Astrocyte of the cerebellum (primary cell): ENCODE data around the gene WBP11.

Experiments used
- DNase-seq: peaks from one replicate; pipeline ENCODE4 v3.0.0-alpha.2; 2011; ENCODE audit warnings: low read depth
- H3K4me3 ChIP-seq: 2 replicates; pipeline ENCODE4 v1.5.1; 2011; ENCODE audit warnings: mild to moderate bottlenecking, low read depth, low read length, moderate library complexity
- in situ Hi-C: cut with HindIII; loops from 2 replicates; pipeline ENCODE4 v1.10.0; 2017; ENCODE audit warnings: low sequenced_read_pairs
- TF ChIP-seq, protein P1 (sequence below): IDR thresholded peaks from 2 replicates; pipeline ENCODE4 v1.5.1; 2012; ENCODE audit warnings: low read length, low read depth, moderate library complexity, mild to moderate bottlenecking; ENCODE audit errors: missing control alignments

The WBP11 gene

GRCh38 chr12:14803011-14803829 lies at the start of gene WBP11, which contains the start of gene C12orf60:
WBP11 (minus strand) TSS chr12:14803478; CDS start chr12:14801383, 2,095 bp downstream.
C12orf60 (plus strand) TSS chr12:14803670; CDS start chr12:14822936, 19,266 bp downstream.
- peak; percentile 99 for DNase-seq
- TF ChIP-seq, protein P1, sequence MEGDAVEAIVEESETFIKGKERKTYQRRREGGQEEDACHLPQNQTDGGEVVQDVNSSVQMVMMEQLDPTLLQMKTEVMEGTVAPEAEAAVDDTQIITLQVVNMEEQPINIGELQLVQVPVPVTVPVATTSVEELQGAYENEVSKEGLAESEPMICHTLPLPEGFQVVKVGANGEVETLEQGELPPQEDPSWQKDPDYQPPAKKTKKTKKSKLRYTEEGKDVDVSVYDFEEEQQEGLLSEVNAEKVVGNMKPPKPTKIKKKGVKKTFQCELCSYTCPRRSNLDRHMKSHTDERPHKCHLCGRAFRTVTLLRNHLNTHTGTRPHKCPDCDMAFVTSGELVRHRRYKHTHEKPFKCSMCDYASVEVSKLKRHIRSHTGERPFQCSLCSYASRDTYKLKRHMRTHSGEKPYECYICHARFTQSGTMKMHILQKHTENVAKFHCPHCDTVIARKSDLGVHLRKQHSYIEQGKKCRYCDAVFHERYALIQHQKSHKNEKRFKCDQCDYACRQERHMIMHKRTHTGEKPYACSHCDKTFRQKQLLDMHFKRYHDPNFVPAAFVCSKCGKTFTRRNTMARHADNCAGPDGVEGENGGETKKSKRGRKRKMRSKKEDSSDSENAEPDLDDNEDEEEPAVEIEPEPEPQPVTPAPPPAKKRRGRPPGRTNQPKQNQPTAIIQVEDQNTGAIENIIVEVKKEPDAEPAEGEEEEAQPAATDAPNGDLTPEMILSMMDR: no peak
- peak within 1 kb of the TSS; percentile 87 for H3K4me3 ChIP-seq
- in situ Hi-C loops: no loop called here

GRCh38 chr12:14852880-14853279 lies 49.6 kb upstream of the WBP11 start:
- in situ Hi-C loops: no loop called here
- no peak overlapping the region for H3K4me3 ChIP-seq
- DNase-seq: no peak
- TF ChIP-seq, protein P1: no peak

- TF ChIP-seq, protein P1: no peak
- in situ Hi-C loops: no loop called here
- DNase-seq: no peak
- H3K4me3 ChIP-seq: no peak overlapping the region
These were observed 47.8 kb upstream of the WBP11 start for GRCh38 chr12:14850929-14851663.

- DNase-seq: peak; percentile 46
- in situ Hi-C loops: no loop called here
- no peak overlapping the region for H3K4me3 ChIP-seq
- TF ChIP-seq, protein P1: no peak
These were observed 46.4 kb upstream of the WBP11 start for GRCh38 chr12:14849661-14850060.

- no peak overlapping the region for H3K4me3 ChIP-seq
- TF ChIP-seq, protein P1: no peak
- peak; percentile 48 for DNase-seq
- in situ Hi-C loops: no loop called here
These were observed 43.8 kb upstream of the WBP11 start for GRCh38 chr12:14846876-14847580.

DNA sequence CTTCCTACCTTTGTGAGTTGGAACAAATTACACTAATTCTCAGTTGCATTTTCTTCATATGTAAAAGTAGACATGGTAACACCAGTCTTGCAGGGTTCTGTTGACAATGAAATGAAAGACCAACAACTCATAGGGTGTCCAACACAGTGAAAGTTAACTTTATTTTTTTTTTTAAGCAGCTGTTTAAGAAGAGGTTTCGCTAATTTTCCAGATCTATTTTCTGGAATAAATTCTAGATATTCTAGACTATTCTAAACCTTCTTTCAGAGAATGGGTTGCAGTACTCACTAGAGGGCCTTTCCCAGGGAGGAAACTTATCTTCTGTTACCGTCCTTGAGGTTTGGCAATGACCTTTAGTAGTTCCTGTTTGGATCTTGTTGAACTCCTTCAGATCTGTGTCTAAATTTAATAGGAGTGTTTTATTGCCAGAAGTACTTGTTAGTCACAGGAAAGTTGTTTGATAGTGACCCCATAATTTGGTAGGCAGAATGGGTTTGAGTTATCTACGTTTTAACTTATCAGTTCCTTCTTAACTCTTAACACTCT lies 42.8 kb upstream of the WBP11 start:
- TF ChIP-seq, protein P1: no peak
- in situ Hi-C loops: no loop called here
- no peak for DNase-seq
- no peak overlapping the region for H3K4me3 ChIP-seq
